ENCODE data around the gene RALGAPB. TPM values are rescaled to one million over a fixed set of nuclear protein-coding genes. Genes with fewer than 3 reads are reported as not detected.
"Not testable (repeated sequence)": the region's sequence is repeated elsewhere in the genome, so short reads cannot be mapped to it uniquely, and the experiment has no call there.

Gene RALGAPB
- total RNA-seq, 1 donor from 2014 or later = 48.4 TPM

GRCh38 chr20:38586181-38586525, 113.5 kb downstream of the RALGAPB start:
- DNase-seq = no peak

GRCh38 chr20:38588303-38588702, 115.7 kb downstream of the RALGAPB start:
- DNase-seq = no peak

DNA sequence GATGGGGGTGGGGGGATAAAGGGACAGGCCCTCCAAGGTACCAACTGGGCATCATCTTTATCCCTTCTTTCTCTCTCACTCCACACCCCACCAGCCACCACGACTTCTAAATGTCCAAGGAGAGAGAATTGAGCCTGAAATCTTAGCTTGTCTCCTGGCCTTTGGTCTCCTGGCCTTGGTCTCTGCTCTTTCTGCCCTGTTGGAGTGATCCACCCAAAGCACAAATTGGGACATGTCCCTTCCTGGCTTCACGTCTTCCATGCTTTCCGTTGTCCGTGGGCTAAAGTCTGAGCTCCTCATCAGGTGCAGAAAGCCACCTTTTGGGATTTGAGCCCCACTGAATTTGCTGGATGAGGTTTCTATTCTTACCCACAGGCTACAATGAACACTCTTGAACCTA, 116.7 kb downstream of the RALGAPB start:
- no peak for DNase-seq

GRCh38 chr20:38589967-38590675, 117.5 kb downstream of the RALGAPB start:
- DNase-seq = no peak

DNA sequence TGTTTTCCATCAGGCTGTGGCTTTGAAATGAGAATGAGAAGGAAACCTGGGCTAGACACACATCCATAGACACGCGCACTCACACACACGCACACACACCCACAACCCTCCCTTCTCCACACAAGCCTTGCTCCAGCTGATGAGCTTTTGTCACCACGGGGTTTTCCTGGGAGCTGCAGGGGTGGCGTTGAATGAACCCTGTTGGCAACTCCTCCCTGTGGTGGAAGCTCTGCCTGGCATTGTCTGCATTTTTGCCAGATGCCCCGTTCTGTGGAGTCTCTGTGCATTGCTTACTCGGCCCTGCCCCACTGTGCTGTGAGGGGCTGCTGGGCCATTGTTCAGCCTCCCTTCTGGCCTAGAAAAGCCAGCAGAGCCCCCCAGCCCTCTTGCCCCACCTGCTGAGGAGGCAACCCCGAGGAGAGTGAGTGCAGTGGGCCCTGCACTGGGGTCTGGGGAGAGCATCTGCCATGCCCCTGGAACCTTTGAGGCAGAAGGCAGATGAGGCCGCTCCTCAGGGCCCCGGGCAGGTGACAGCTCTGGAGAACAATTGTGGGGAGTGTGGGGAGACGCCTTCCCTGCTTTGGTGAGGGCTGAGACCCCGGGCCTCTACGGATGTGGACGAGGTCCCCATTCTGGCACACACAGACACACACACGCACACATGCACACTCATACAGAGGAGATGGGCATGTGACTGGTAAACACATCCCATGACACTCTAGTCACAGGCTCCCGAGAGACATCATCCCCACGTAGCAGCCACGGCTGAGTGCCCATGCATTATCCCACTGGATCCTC, 118.2 kb downstream of the RALGAPB start:
- DNase-seq = no peak

DNA sequence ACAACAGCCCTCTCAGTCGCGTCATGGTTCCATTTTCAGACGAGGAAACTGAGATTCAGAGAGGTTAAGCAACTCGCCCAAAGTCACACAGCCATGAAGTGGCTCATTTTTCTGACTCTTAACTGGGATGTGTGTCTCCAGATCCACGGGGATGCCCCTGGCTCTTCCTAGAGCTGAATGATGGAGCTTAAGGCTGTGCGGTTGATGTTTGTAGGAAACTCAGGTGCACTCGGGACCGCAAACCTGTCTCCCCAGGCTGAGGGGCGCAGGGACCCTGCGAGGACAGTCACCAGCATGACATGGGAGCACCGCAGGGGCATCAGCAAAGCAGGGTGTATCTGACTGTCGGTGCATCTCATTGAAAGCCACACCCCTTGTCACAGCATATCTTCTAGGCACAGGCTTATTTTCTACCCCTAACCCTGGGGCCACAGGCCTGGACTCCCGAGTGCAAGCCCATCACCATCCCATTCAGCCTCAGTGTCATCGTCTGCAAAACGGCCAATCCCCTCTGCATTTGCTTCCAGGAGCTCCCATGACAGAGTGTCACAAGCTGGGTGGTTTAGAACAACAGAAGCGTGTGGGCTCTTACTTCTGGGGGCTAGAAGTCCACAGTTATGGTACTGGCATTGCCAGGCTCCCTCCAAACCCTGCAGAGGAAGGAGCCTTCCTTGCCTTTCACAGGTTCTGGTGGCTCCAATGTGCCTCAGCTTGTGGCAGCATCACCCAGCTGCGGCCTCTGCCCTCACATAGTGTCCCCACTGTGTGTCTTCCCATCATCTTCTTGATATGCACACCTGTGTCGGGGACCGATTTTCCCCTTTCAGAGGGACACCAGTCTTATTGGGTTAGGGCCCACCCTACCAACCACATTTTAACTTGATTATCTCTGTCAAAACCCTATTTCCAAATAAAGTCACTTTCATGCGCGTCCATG, 119.1 kb downstream of the RALGAPB start:
- DNase-seq = no peak

GRCh38 chr20:38592411-38592790, 119.8 kb downstream of the RALGAPB start:
- DNase-seq = not testable (repeated sequence)

DNA sequence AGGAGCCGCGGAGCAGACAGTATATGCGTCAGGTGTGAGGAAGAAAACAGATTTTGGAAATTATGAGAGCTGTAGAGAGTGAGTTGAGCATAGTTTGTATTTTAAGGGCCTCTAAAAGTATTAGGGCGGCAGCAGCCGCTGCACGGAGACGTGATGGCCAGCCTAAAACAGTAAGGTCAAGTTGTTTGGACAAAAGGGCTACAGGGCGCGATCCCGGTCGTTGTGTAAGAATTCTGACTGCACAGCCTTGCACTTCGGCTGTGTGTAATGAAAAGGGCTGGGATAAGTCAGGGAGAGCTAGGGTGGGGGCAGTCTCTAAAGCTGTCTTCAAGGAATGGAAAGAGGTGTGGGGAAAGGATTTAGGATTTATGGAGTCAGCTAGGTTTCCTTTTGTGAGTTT, 121.6 kb downstream of the RALGAPB start:
- DNase-seq = not testable (repeated sequence)

DNA sequence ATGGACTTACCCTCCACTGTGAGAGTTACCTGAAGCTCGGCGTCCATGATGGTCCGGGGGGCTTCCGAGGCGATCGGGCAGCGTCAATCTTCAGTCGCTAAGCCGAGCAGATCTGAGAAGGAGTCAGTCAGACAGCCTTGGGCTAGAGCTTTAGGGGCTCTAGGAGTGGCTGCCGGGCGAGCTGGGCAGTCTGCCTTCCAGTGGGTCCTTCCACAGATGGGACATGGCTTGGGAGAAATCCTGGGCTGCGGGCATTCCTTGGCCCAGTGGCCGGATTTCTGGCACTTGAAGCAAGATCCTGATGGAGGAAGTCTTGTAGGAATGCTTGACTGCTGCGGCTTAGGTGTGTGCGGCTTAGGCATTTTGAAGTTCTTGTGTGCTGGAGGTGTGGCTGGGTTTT, 123.2 kb downstream of the RALGAPB start:
- DNase-seq = not testable (repeated sequence)

GRCh38 chr20:38599410-38599882, 126.8 kb downstream of the RALGAPB start:
- DNase-seq = no peak

DNA sequence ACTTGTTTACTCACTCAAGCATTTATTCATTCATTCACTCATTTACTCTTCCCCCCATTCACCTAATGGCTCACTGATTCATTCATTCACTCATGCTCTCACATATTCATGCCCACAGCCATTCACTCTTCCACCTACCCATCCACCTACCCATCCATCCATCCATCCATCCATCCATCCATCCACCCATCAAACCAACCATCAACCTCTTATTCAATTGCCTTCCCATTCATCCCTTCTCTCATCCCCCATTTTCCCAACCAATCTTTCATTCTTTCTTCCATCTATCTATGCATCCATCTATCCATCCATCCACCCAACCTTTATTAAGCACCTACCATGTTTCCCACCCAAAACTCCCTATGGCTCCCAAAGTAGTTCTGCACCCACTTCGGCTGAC, 127.4 kb downstream of the RALGAPB start:
- DNase-seq = no peak

DNA sequence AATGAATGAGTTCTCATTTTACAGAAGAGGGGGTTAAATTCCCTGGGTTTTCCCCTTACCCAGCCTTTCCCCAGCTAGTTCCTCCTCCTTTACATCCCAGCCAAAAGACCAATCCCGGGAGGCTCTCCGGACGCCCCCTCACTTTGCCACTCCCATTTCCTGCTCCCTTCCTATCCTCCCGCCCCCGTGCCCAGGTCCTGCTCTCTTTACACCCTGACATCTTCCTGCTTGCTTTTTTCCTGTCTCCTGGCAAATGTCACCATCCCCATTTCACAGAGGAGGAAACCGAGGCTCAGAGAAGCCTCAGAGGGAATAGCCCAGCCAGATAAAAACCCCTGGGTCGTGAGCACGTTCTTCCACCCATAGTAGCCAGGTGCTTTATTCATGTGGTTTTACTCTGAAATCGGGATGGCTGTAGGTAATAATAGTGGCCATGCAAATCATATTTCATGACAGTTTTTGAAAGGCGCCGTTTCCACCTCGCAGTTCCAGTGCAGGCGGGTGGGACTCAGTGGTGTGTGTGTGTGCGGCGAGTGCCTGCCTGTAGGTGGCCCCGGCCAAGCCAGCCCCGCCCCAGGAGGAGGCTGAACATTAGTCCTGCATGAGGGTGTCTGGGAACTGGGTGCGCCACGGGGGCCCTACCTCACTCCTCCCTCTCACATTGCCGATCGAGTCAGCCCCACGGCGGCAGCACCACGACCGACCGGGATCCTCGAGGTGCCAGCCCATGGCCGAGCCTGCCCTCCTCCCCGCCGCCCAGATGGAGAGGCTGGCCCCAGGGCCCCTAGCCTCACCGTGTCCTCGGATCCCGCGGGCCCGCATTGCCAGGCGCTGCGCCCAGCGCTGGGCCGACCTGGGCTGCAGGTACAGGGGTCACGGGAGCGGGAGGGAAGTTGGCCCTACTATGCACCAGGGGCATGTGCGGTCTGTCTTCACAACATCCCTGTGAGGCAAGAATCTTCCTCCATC, 128.9 kb downstream of the RALGAPB start, which contains the start of gene ARHGAP40:
TSS of gene ARHGAP40 (plus strand) at position 594 of the 969 bp plus-strand sequence.
- no peak for DNase-seq

- no peak for DNase-seq
Observed at GRCh38 chr20:38602185-38602581, 129.5 kb downstream of the RALGAPB start.

- no peak for DNase-seq
Observed at GRCh38 chr20:38603286-38603685, 130.6 kb downstream of the RALGAPB start.

- no peak for DNase-seq
Observed at GRCh38 chr20:38604873-38605303, 132.2 kb downstream of the RALGAPB start.

DNA sequence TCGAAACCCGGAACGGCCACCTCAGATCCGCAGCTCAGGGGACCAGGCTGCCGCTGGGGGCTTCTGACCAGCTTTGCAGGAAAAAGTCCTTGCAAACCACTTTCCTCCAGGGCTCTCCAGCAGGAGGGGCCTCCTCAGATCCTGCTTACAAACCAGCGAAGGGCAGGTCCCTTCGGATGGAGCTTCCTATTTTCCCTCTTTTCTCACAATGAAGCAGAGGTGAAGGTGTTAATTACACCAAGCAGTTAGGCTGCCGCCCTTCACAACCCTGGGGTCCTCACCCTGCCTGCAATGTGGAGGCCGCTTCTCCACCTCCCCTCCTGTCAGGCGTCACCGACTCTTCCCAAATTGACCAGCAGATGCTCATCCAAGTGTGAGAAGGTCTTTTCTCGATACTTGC, 134.7 kb downstream of the RALGAPB start:
- no peak for DNase-seq

DNA sequence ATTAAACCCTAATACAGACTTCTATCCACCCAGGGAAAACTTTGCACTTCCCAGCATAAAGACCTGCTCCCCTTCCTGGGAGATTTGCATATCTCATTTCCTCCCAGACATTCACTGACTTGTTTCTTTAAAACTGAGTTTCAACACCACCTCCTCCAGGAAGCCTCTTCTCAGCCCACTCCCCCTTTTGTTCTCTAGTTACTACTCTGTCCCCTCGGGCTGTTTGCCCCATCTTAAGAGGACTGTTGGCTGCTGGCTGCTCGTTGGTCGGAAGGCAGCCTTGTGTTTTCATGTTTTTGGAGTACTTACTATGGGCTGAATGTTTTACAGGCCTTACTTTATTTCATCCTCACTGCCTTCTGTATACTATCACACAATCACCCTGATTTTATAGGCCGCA, 135.5 kb downstream of the RALGAPB start:
- no peak for DNase-seq

DNA sequence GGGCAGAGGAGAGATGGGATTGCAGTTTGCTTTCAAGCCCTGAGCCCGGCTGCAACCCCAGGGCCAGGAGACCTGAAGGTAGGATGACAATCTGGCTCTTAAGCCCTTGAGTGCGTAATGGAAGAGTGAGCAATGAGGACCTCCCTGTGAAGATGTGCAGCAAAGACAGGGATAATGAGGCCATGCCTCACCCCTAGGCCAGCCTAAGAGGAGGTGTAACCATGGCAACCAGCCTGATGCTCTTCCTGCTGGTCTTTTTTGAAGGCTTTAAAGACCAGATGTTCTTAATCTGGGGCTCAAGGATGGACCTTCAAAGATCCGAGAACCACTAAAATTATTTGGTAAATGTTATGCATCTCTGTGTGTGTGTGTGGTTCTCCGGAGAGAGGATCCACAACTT, 137.2 kb downstream of the RALGAPB start:
- DNase-seq = no peak

- no peak for DNase-seq
Observed at GRCh38 chr20:38610521-38610920, 137.9 kb downstream of the RALGAPB start.

DNA sequence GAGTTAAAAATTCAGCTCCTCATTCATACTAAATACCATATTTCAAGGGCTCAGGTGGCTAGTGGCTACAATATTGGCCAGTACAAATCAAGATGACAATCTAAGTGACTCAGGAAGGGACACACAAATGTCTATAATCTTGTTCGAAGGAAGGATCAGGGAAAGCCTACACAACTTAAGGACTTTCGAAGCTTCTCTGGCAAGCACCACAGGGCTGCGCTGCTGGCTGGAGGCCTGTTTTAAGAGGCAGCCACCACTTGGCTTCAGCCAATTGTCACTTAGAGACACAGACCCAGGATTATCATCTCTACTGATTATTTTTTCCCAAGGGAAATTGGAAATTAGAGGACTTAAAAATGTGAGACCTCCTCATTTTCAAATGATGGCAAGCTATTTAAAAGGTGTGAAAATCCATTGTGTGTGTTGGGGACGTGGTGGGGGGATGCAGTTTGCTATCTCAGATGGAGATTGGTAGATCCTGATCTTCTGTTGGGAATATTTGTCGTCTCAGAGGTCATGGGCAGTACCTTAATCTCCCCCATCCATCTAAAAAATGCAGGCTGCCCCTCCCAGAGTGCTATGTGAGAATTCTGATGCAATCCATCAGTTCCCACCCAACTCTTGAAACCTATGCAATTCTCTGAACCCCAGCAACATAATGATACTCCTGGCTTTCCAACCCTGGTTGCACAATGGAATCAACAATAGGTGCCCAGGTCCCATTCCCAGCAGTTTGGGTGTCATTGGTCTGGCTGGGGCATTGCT, 140.3 kb downstream of the RALGAPB start:
- DNase-seq = no peak

GRCh38 chr20:38615283-38615682, 142.6 kb downstream of the RALGAPB start:
- DNase-seq = no peak
